K562 (cell line): ENCODE results near the gene COL21A1.

ENCODE experiments used
- ARID2 ChIP-seq: fragments of 450-650 bp; IDR thresholded peaks from 2 replicates; pipeline ENCODE4 v1.6.1; 2017; ENCODE audit warnings: antibody characterized with exemption, mild to moderate bottlenecking
- CBX2 ChIP-seq: fragments of 200-600 bp; sonication (generic); IDR thresholded peaks from one replicate; pipeline ENCODE4 v1.6.1; 2012; ENCODE audit warnings: mild to moderate bottlenecking, low read length, inconsistent platforms; ENCODE audit not compliant: insufficient read depth, poor library complexity, severe bottlenecking
- CTCF ChIP-seq, 3 experiments: IDR thresholded peaks in 2 of 3; conservative IDR thresholded peaks in 1 of 3; 2 replicates each; pipeline ENCODE4 v1.5.1; 2011 to 2012; ENCODE audit warnings: low read length in 3 of 3, mild to moderate bottlenecking in 3 of 3, control low read depth in 2 of 3, improper control_type of control experiment in 1 of 3, inconsistent platforms in 1 of 3, low read depth in 1 of 3, mixed read lengths in 1 of 3, moderate library complexity in 1 of 3; ENCODE audit not compliant: insufficient read depth in 2 of 3
- E2F1 ChIP-seq: sonication (generic); formaldehyde crosslinking; IDR thresholded peaks from 2 replicates; pipeline ENCODE4 v1.8.1; 2023; ENCODE audit warnings: mild to moderate bottlenecking, missing genetic modification reagents, moderate library complexity
- GTF2F1 ChIP-seq: IDR thresholded peaks from 2 replicates; pipeline ENCODE4 v1.6.1; 2011; ENCODE audit warnings: low read depth, low read length, improper control_type of control experiment
- HDGF ChIP-seq: fragments of 450-650 bp; IDR thresholded peaks from 2 replicates; pipeline ENCODE4 v1.6.1; 2016
- NELFE ChIP-seq: IDR thresholded peaks from 2 replicates; pipeline ENCODE4 v1.6.1; 2011; ENCODE audit warnings: mild to moderate bottlenecking; ENCODE audit not compliant: insufficient read depth, insufficient read length
- NFRKB ChIP-seq: fragments of 450-650 bp; IDR thresholded peaks from 2 replicates; pipeline ENCODE4 v1.6.1; 2016; ENCODE audit warnings: low read depth
- SRSF9 ChIP-seq: fragments of 200-400 bp; formaldehyde crosslinking; IDR thresholded peaks from 2 replicates; pipeline ENCODE4 v1.6.1; 2017; ENCODE audit warnings: low read depth, low read length, borderline replicate concordance
- TCF7 ChIP-seq: sonication (generic); IDR thresholded peaks from 2 replicates; pipeline ENCODE4 v1.6.1; 2016; ENCODE audit warnings: antibody characterized with exemption, borderline replicate concordance
- TGIF2 ChIP-seq: sonication (generic); formaldehyde crosslinking; IDR thresholded peaks from 2 replicates; pipeline ENCODE4 v1.8.1; 2022; ENCODE audit warnings: mild to moderate bottlenecking, missing genetic modification reagents, moderate library complexity
- ZNF766 ChIP-seq: fragments of 200-800 bp; sonication (Bioruptor generic); conservative IDR thresholded peaks from 2 replicates; pipeline ENCODE4 v1.6.1; 2016; ENCODE audit warnings: missing genetic modification characterization, missing compliant biosample characterization
- TF ChIP-seq, protein P1 (sequence below): sonication (generic); formaldehyde crosslinking; IDR thresholded peaks from 2 replicates; pipeline ENCODE4 v1.8.0; 2023; ENCODE audit warnings: mild to moderate bottlenecking, missing genetic modification reagents

- TF ChIP-seq CBX2 (no peak), HDGF (no peak), NELFE (no peak), TCF7 (no peak), GTF2F1 (no peak), E2F1 (CRISPR knock-in tag) (no peak), CTCF (IDR thresholded peaks at IDR 0.05 in 2 of 3, conservative IDR thresholded peaks at IDR 0.05 in 1 of 3; ENCODE audit: insufficient read depth in 2 of 3, low read depth in 1 of 3, low read length in 3 of 3) (no peak), TGIF2 (CRISPR knock-in tag) (no peak), SRSF9 (no peak), ZNF766 (CRISPR knock-in tag) (no peak), ARID2 (no peak), NFRKB (no peak)
- TF ChIP-seq, protein P1, sequence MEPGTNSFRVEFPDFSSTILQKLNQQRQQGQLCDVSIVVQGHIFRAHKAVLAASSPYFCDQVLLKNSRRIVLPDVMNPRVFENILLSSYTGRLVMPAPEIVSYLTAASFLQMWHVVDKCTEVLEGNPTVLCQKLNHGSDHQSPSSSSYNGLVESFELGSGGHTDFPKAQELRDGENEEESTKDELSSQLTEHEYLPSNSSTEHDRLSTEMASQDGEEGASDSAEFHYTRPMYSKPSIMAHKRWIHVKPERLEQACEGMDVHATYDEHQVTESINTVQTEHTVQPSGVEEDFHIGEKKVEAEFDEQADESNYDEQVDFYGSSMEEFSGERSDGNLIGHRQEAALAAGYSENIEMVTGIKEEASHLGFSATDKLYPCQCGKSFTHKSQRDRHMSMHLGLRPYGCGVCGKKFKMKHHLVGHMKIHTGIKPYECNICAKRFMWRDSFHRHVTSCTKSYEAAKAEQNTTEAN (CRISPR knock-in tag): no peak
Observed at GRCh38 chr6:56242346-56242745, 5.0 kb downstream of the COL21A1 start.
